Measurements from ENCODE around the gene DLK2. TPM values are rescaled to one million over a fixed set of nuclear protein-coding genes. Genes with fewer than 3 reads are reported as not detected.

Gene DLK2
- total and polyA plus RNA-seq, 2 donors (not counting 3 experiments of a cell fraction or from before 2014, with no cell fraction given), result 0.36 TPM; not detected in 1

- ChIA-PET POLR2A (no interaction called here), CTCF (interaction anchor here (1.2 to 3.0 kb wide), 2 partner anchors 15 to 26 kb away, joined by 3 to 10 read pairs; no protein-coding TSS in a partner anchor)
- intact Hi-C loops (cut with micrococcal nuclease) (no loop called here), dilution Hi-C loops (cut with MboI; ENCODE audit: extremely low pct_ligation_motif_present, low sequenced_read_pairs) (no loop called here)
- Histone ChIP-seq H3K36me3 (ENCODE audit: control insufficient read depth in 2 of 2, extremely low read depth in 1 of 2, insufficient read depth in 2 of 2, low read length in 2 of 2) (no peaks in the 10 kb centered on the region), H4K20me1 (replicated peaks; ENCODE audit: control insufficient read depth, extremely low read depth, insufficient read depth, low read length) (no peaks in the 10 kb centered on the region), H3K4me2 (ENCODE audit: insufficient read depth, low read length) (no peak overlapping the region), H3K27ac (ENCODE audit: insufficient read depth, low read depth, low read length) (no peak overlapping the region), H3K4me3 (replicated peaks in 1 of 3; ENCODE audit: insufficient read depth in 1 of 3, low read depth in 1 of 3, low read length in 3 of 3) (no peak overlapping the region), H3K9me1 (replicated peaks; ENCODE audit: control insufficient read depth, extremely low read depth, insufficient read depth, low read length) (no peaks in the 10 kb centered on the region), H3K4me1 (ENCODE audit: control insufficient read depth, extremely low read depth, insufficient read depth, low read length) (peaks cover 9% of the 10 kb centered on the region), H3K9me3 (replicated peaks; ENCODE audit: control insufficient read depth, insufficient read depth, low read length) (no peaks in the 10 kb centered on the region), H3K27me3 (ENCODE audit: control insufficient read depth in 2 of 2, insufficient read depth in 2 of 2, low read length in 2 of 2) (no peaks in the 10 kb centered on the region), H2AFZ (ENCODE audit: low read depth, low read length) (no peak overlapping the region), H3K9ac (replicated peaks; ENCODE audit: extremely low read depth, insufficient read depth, low read length) (no peak overlapping the region), H3K79me2 (ENCODE audit: control insufficient read depth, insufficient read depth, low read length) (peaks cover 16% of the 10 kb centered on the region)
- DNase-seq (ENCODE audit: low read depth, low spot score), result no peak
- no peak for TF ChIP-seq EZH2 (IDR thresholded peaks at IDR 0.05; ENCODE audit: borderline replicate concordance, low read depth, low read length, severe bottlenecking)
- no peak for TF ChIP-seq POLR2AphosphoS5 (IDR thresholded peaks at IDR 0.05; ENCODE audit: insufficient read depth, low read depth, low read length)
- no peak for TF ChIP-seq JUN (IDR thresholded peaks at IDR 0.05; ENCODE audit: borderline replicate concordance, insufficient read depth, insufficient read length, low read depth)
- TF ChIP-seq FOS (IDR thresholded peaks at IDR 0.05; ENCODE audit: borderline replicate concordance, insufficient read depth, low read length), result no peak
- FAIRE-seq, result no peak
- BruUV-seq (replicated peaks), result no TSS peak
Observed at GRCh38 chr6:43481075-43481474, 25.7 kb upstream of the DLK2 start.

- Histone ChIP-seq H2AFZ (ENCODE audit: low read depth, low read length) (peak overlapping the region; percentile 68), H4K20me1 (replicated peaks; ENCODE audit: control insufficient read depth, extremely low read depth, insufficient read depth, low read length) (no peaks in the 10 kb centered on the region), H3K4me3 (replicated peaks in 1 of 3; ENCODE audit: insufficient read depth in 1 of 3, low read depth in 1 of 3, low read length in 3 of 3) (peak overlapping the region; percentile 82 to 96 (median 91)), H3K36me3 (ENCODE audit: control insufficient read depth in 2 of 2, extremely low read depth in 1 of 2, insufficient read depth in 2 of 2, low read length in 2 of 2) (no peaks in the 10 kb centered on the region), H3K79me2 (ENCODE audit: control insufficient read depth, insufficient read depth, low read length) (peaks cover 16% of the 10 kb centered on the region), H3K9me1 (replicated peaks; ENCODE audit: control insufficient read depth, extremely low read depth, insufficient read depth, low read length) (no peaks in the 10 kb centered on the region), H3K9ac (replicated peaks; ENCODE audit: extremely low read depth, insufficient read depth, low read length) (peak overlapping the region; percentile 86), H3K9me3 (replicated peaks; ENCODE audit: control insufficient read depth, insufficient read depth, low read length) (no peaks in the 10 kb centered on the region), H3K4me2 (ENCODE audit: insufficient read depth, low read length) (peak overlapping the region; percentile 95), H3K4me1 (ENCODE audit: control insufficient read depth, extremely low read depth, insufficient read depth, low read length) (peaks cover 9% of the 10 kb centered on the region), H3K27me3 (ENCODE audit: control insufficient read depth in 2 of 2, insufficient read depth in 2 of 2, low read length in 2 of 2) (no peaks in the 10 kb centered on the region), H3K27ac (ENCODE audit: insufficient read depth, low read depth, low read length) (peak overlapping the region; percentile 58)
- ChIA-PET CTCF (interaction anchor here (0.8 to 1.6 kb wide), 5 partner anchors 10 to 231 kb away, joined by 3 to 9 read pairs (median 4); no protein-coding TSS in a partner anchor), POLR2A (interaction anchor here (1.0 kb wide), 1 partner anchor 14 kb away, joined by 4 read pairs; no protein-coding TSS in a partner anchor)
- no TSS peak for BruUV-seq (replicated peaks)
- DNase-seq (ENCODE audit: low read depth, low spot score) (no peak), FAIRE-seq (peak; percentile 74)
- TF ChIP-seq POLR2A (IDR thresholded peaks at IDR 0.05; ENCODE audit: low read depth, low read length) (no peak), EZH2 (IDR thresholded peaks at IDR 0.05; ENCODE audit: borderline replicate concordance, low read depth, low read length, severe bottlenecking) (no peak), GATA2 (IDR thresholded peaks at IDR 0.05; ENCODE audit: insufficient read depth, insufficient read length, low read depth, low read length) (no peak), MAX (IDR thresholded peaks at IDR 0.05; ENCODE audit: insufficient read depth, insufficient read length) (no peak), POLR2AphosphoS5 (IDR thresholded peaks at IDR 0.05; ENCODE audit: insufficient read depth, low read depth, low read length) (no peak), MYC (IDR thresholded peaks at IDR 0.05; ENCODE audit: low read depth, low read length) (no peak), CTCF (IDR thresholded peaks at IDR 0.05; ENCODE audit: extremely low read depth in 1 of 2, insufficient read depth in 1 of 2, low read depth in 1 of 2, low read length in 2 of 2) (no peak), FOS (IDR thresholded peaks at IDR 0.05; ENCODE audit: borderline replicate concordance, insufficient read depth, low read length) (no peak), JUN (IDR thresholded peaks at IDR 0.05; ENCODE audit: borderline replicate concordance, insufficient read depth, insufficient read length, low read depth) (no peak)
- intact Hi-C loops (cut with micrococcal nuclease) (no loop called here), dilution Hi-C loops (cut with MboI; ENCODE audit: extremely low pct_ligation_motif_present, low sequenced_read_pairs) (no loop called here)
Observed at GRCh38 chr6:43478008-43478372, 22.6 kb upstream of the DLK2 start.
